ENCODE data around the gene MBTPS1.

GRCh38 chr16:84091460-84091859, 25.3 kb downstream of the MBTPS1 start:
- TF ChIP-seq POLR2A (IDR thresholded peaks at IDR 0.05) = no peak
- TF ChIP-seq, protein P1, sequence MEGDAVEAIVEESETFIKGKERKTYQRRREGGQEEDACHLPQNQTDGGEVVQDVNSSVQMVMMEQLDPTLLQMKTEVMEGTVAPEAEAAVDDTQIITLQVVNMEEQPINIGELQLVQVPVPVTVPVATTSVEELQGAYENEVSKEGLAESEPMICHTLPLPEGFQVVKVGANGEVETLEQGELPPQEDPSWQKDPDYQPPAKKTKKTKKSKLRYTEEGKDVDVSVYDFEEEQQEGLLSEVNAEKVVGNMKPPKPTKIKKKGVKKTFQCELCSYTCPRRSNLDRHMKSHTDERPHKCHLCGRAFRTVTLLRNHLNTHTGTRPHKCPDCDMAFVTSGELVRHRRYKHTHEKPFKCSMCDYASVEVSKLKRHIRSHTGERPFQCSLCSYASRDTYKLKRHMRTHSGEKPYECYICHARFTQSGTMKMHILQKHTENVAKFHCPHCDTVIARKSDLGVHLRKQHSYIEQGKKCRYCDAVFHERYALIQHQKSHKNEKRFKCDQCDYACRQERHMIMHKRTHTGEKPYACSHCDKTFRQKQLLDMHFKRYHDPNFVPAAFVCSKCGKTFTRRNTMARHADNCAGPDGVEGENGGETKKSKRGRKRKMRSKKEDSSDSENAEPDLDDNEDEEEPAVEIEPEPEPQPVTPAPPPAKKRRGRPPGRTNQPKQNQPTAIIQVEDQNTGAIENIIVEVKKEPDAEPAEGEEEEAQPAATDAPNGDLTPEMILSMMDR (IDR thresholded peaks at IDR 0.05) = no peak

Measured in adrenal gland (tissue), 5 donors.